OCI-LY1 (cell line): ENCODE data around the gene MDGA2.

Experiments used
- H2AFZ ChIP-seq: fragments of 200-600 bp; sonication (generic), shearing (Covaris generic); 2 replicates; pipeline ENCODE4 v1.6.0; 2014; ENCODE audit warnings: antibody characterized with exemption, mild to moderate bottlenecking, low read length
- H3F3A ChIP-seq: fragments of 200-600 bp; sonication (generic), shearing (Covaris generic); 2 replicates; pipeline ENCODE4 v1.6.0; 2014; ENCODE audit warnings: mild to moderate bottlenecking, antibody characterized with exemption, low read length, moderate library complexity; ENCODE audit not compliant: insufficient read depth
- H3K27ac ChIP-seq: fragments of 200-600 bp; sonication (generic); 2 replicates; pipeline ENCODE4 v1.5.1; 2014; ENCODE audit warnings: low read length, mixed run types, mild to moderate bottlenecking, low read depth; ENCODE audit not compliant: poor library complexity, severe bottlenecking
- H3K27me3 ChIP-seq: fragments of 200-600 bp; sonication (generic); 2 replicates; pipeline ENCODE4 v1.6.0; 2014; ENCODE audit warnings: antibody characterized with exemption, mild to moderate bottlenecking, low read length, moderate library complexity; ENCODE audit not compliant: insufficient read depth
- H3K36me3 ChIP-seq: fragments of 200-600 bp; sonication (generic); 2 replicates; pipeline ENCODE4 v1.6.1; 2014; ENCODE audit warnings: mild to moderate bottlenecking, antibody characterized with exemption, low read length, moderate library complexity, mixed read lengths; ENCODE audit not compliant: insufficient read depth
- H3K4me1 ChIP-seq: fragments of 200-600 bp; sonication (generic); 2 replicates; pipeline ENCODE4 v1.5.1; 2014; ENCODE audit warnings: mild to moderate bottlenecking, low read length, moderate library complexity; ENCODE audit not compliant: insufficient read depth, severe bottlenecking
- H3K4me2 ChIP-seq: fragments of 200-600 bp; sonication (generic), shearing (Covaris generic); 2 replicates; pipeline ENCODE4 v1.6.1; 2014; ENCODE audit warnings: low read length
- H3K4me3 ChIP-seq: fragments of 200-600 bp; sonication (generic); 2 replicates; pipeline ENCODE4 v1.5.1; 2014; ENCODE audit warnings: low read length, low read depth, mild to moderate bottlenecking, mixed read lengths; ENCODE audit not compliant: poor library complexity, severe bottlenecking
- H3K79me2 ChIP-seq: fragments of 200-600 bp; shearing (Covaris generic); 2 replicates; pipeline ENCODE4 v1.6.1; 2016; ENCODE audit warnings: mixed run types, low read length, mixed read lengths; ENCODE audit not compliant: insufficient read depth
- H3K9ac ChIP-seq: fragments of 200-600 bp; sonication (generic), shearing (Covaris generic); 2 replicates; pipeline ENCODE4 v1.6.1; 2014; ENCODE audit warnings: mild to moderate bottlenecking, low read length, mixed read lengths
- H3K9me2 ChIP-seq: fragments of 200-600 bp; sonication (generic), shearing (Covaris generic); 2 replicates; pipeline ENCODE4 v1.6.1; 2014; ENCODE audit warnings: low read depth, mild to moderate bottlenecking, low read length, mixed read lengths
- H3K9me3 ChIP-seq: fragments of 200-600 bp; shearing (Covaris generic); 2 replicates; pipeline ENCODE4 v1.6.1; 2014; ENCODE audit warnings: low read length, mixed read lengths
- H4K20me1 ChIP-seq: fragments of 200-600 bp; sonication (generic), shearing (Covaris generic); 2 replicates; pipeline ENCODE4 v1.6.0; 2016; ENCODE audit warnings: mild to moderate bottlenecking, low read length; ENCODE audit not compliant: insufficient read depth
- CTCF ChIP-seq: fragments of 200-600 bp; sonication (generic), shearing (Covaris generic); IDR thresholded peaks from 2 replicates; pipeline ENCODE4 v1.5.1; 2017; ENCODE audit warnings: mild to moderate bottlenecking, antibody characterized with exemption, low read length, moderate library complexity, mixed read lengths
- EZH2 ChIP-seq: fragments of 200-600 bp; sonication (generic), shearing (Covaris generic); IDR thresholded peaks from 2 replicates; pipeline ENCODE4 v1.8.0; 2017; ENCODE audit warnings: borderline replicate concordance, mixed run types, mild to moderate bottlenecking, antibody characterized with exemption, low read length, moderate library complexity, mixed read lengths

Gene MDGA2

GRCh38 chr14:47438650-47439140, 236.7 kb downstream of the MDGA2 start:
- Histone ChIP-seq H3F3A (no peaks in the 10 kb centered on the region), H3K36me3 (no peaks in the 10 kb centered on the region), H3K79me2 (no peaks in the 10 kb centered on the region), H3K4me1 (no peaks in the 10 kb centered on the region), H4K20me1 (no peaks in the 10 kb centered on the region), H3K4me3 (no peak overlapping the region), H3K4me2 (no peak overlapping the region), H3K9me2 (no peaks in the 10 kb centered on the region), H3K27ac (no peak overlapping the region), H3K9me3 (no peaks in the 10 kb centered on the region), H2AFZ (no peak overlapping the region), H3K27me3 (no peaks in the 10 kb centered on the region), H3K9ac (no peak overlapping the region)
- TF ChIP-seq EZH2 (no peak), CTCF (no peak)

- H3K4me1 ChIP-seq: no peaks in the 10 kb centered on the region
- H3K9me3 ChIP-seq: no peaks in the 10 kb centered on the region
- no peaks in the 10 kb centered on the region for H3K9me2 ChIP-seq
- no peak overlapping the region for H3K4me3 ChIP-seq
- H2AFZ ChIP-seq: no peak overlapping the region
- H3K4me2 ChIP-seq: no peak overlapping the region
- no peak overlapping the region for H3K27ac ChIP-seq
- H3K36me3 ChIP-seq: no peaks in the 10 kb centered on the region
- H3F3A ChIP-seq: no peaks in the 10 kb centered on the region
- H3K9ac ChIP-seq: no peak overlapping the region
- TF ChIP-seq CTCF: no peak
- no peak for TF ChIP-seq EZH2
- no peaks in the 10 kb centered on the region for H3K27me3 ChIP-seq
- H3K79me2 ChIP-seq: no peaks in the 10 kb centered on the region
- no peaks in the 10 kb centered on the region for H4K20me1 ChIP-seq
Observed at GRCh38 chr14:47435331-47435965, 240.0 kb downstream of the MDGA2 start.

- Histone ChIP-seq H4K20me1 (no peaks in the 10 kb centered on the region), H3K36me3 (no peaks in the 10 kb centered on the region), H3K79me2 (no peaks in the 10 kb centered on the region), H3K9me2 (no peaks in the 10 kb centered on the region), H2AFZ (no peak overlapping the region), H3K27ac (no peak overlapping the region), H3K9ac (no peak overlapping the region), H3K4me1 (no peaks in the 10 kb centered on the region), H3F3A (no peaks in the 10 kb centered on the region), H3K27me3 (no peaks in the 10 kb centered on the region), H3K9me3 (no peaks in the 10 kb centered on the region), H3K4me3 (no peak overlapping the region), H3K4me2 (no peak overlapping the region)
- TF ChIP-seq CTCF (no peak), EZH2 (no peak)
Observed at GRCh38 chr14:47427629-47428028, 247.8 kb downstream of the MDGA2 start.
